ENCODE measurements around the gene TUBB3. TPM values are rescaled to one million over a fixed set of nuclear protein-coding genes. Genes with fewer than 3 reads are reported as not detected.

The TUBB3 gene
- total and polyA plus RNA-seq, 9 of the 15 experiments (the other 6 are each of a cell fraction or from before 2014, with no cell fraction given): 0.18 to 12.5 (median 5.0) TPM

GRCh38 chr16:89902980-89903379, 20.2 kb upstream of the TUBB3 start:
- H3K4me1 ChIP-seq (replicated peaks in 1 of 2; ENCODE audit: control insufficient read depth in 2 of 2, insufficient read depth in 2 of 2, low read length in 2 of 2): no peaks in the 10 kb centered on the region; a peak in 1 of 5 replicates
- no peak overlapping the region for H2AFZ ChIP-seq (ENCODE audit: low read depth, low read length)
- H3K9me3 ChIP-seq (replicated peaks; ENCODE audit: control insufficient read depth, insufficient read depth, low read depth, low read length): no peaks in the 10 kb centered on the region; the same call in 1 of the 2 replicates
- no peaks in the 10 kb centered on the region for H3K27me3 ChIP-seq (ENCODE audit: control insufficient read depth in 2 of 2, insufficient read depth in 2 of 2, low read length in 2 of 2)
- H3K79me2 ChIP-seq (ENCODE audit: control insufficient read depth, insufficient read depth, low read length): no peaks in the 10 kb centered on the region
- FAIRE-seq (no peak), ATAC-seq (no peak), DNase-seq (ENCODE audit: extremely low read depth in 1 of 4, low spot score in 3 of 4) (no peak)
- no peak overlapping the region for H3K27ac ChIP-seq (ENCODE audit: extremely low read depth, low read depth, low read length)
- H3K9ac ChIP-seq (ENCODE audit: insufficient read depth in 1 of 2, low read depth in 2 of 2, low read length in 2 of 2): peak overlapping the region in 1 of 2 experiments; percentile 35; a peak in 1 of 4 replicates
- ChIA-PET CTCF (ENCODE audit: low intra/inter-chr PET ratio) (no interaction called here), POLR2A (interaction anchor here (0.6 to 1.1 kb wide), 2 partner anchors 16 to 202 kb away, joined by 3 read pairs; partner anchors contain the start of gene MC1R)
- H3K36me3 ChIP-seq (ENCODE audit: control insufficient read depth, insufficient read depth, low read length): peaks cover 75% of the 10 kb centered on the region
- H3K4me2 ChIP-seq (ENCODE audit: insufficient read depth, low read length): no peak overlapping the region
- no peaks in the 10 kb centered on the region for H3K9me1 ChIP-seq (ENCODE audit: control insufficient read depth, insufficient read depth, low read length)
- no TSS peak for BruUV-seq (replicated peaks)
- TF ChIP-seq POLR2G (IDR thresholded peaks at IDR 0.05; ENCODE audit: low read depth, low read length) (peak; percentile 35; the same call in 1 of the 2 replicates), LCOR (CRISPR knock-in tag; IDR thresholded peaks at IDR 0.05) (no peak)
- H4K20me1 ChIP-seq (replicated peaks; ENCODE audit: control insufficient read depth, insufficient read depth, low read length): no peaks in the 10 kb centered on the region
- intact Hi-C loops (cut with micrococcal nuclease): no loop called here
- in situ Hi-C loops (cut with MboI): no loop called here
- no peak overlapping the region for H3K4me3 ChIP-seq
- WGBS (ENCODE audit: insufficient coverage, low coverage, missing lambda C conversion rate): 92% methylated on average over 10 of the region's 11 CpGs

GRCh38 chr16:89903908-89904515, 19.1 kb upstream of the TUBB3 start:
- H2AFZ ChIP-seq (ENCODE audit: low read depth, low read length): no peak overlapping the region
- no peak for FAIRE-seq
- POLR2A ChIA-PET: interaction anchor here (1.0 to 1.8 kb wide), 2 partner anchors 9 to 15 kb away, joined by 3 to 8 read pairs; partner anchors contain the start of gene MC1R
- no peak for DNase-seq (ENCODE audit: extremely low read depth in 1 of 4, low spot score in 3 of 4)
- CTCF ChIA-PET (ENCODE audit: low intra/inter-chr PET ratio): no interaction called here
- H3K36me3 ChIP-seq (ENCODE audit: control insufficient read depth, insufficient read depth, low read length): peaks cover 73% of the 10 kb centered on the region
- H3K4me2 ChIP-seq (ENCODE audit: insufficient read depth, low read length): no peak overlapping the region
- no TSS peak for BruUV-seq (replicated peaks)
- intact Hi-C loops (cut with micrococcal nuclease): no loop called here
- no peaks in the 10 kb centered on the region for H3K9me1 ChIP-seq (ENCODE audit: control insufficient read depth, insufficient read depth, low read length)
- no peaks in the 10 kb centered on the region; the same call in 1 of the 2 replicates for H3K9me3 ChIP-seq (replicated peaks; ENCODE audit: control insufficient read depth, insufficient read depth, low read depth, low read length)
- in situ Hi-C loops (cut with MboI): no loop called here
- no peaks in the 10 kb centered on the region for H3K27me3 ChIP-seq (ENCODE audit: control insufficient read depth in 2 of 2, insufficient read depth in 2 of 2, low read length in 2 of 2)
- H3K27ac ChIP-seq (ENCODE audit: extremely low read depth, low read depth, low read length): no peak overlapping the region
- no peaks in the 10 kb centered on the region for H4K20me1 ChIP-seq (replicated peaks; ENCODE audit: control insufficient read depth, insufficient read depth, low read length)
- H3K4me1 ChIP-seq (replicated peaks in 1 of 2; ENCODE audit: control insufficient read depth in 2 of 2, insufficient read depth in 2 of 2, low read length in 2 of 2): no peaks in the 10 kb centered on the region; a peak in 1 of 5 replicates
- ATAC-seq: no peak; the same call in 2 of the 3 replicates
- TF ChIP-seq NFRKB (IDR thresholded peaks at IDR 0.05; ENCODE audit: low read depth) (no peak), NR0B1 (IDR thresholded peaks at IDR 0.05; ENCODE audit: partially characterized antibody) (no peak), IRF2 (CRISPR knock-in tag; IDR thresholded peaks at IDR 0.05) (no peak), TAF9B (IDR thresholded peaks at IDR 0.05; ENCODE audit: partially characterized antibody) (no peak), RBM34 (IDR thresholded peaks at IDR 0.05; ENCODE audit: borderline replicate concordance, insufficient read depth, low read length) (no peak), PRPF4 (IDR thresholded peaks at IDR 0.05; ENCODE audit: insufficient read depth, low read depth, low read length, poor library complexity, severe bottlenecking) (no peak), POLR2AphosphoS2 (IDR thresholded peaks at IDR 0.05; ENCODE audit: low read length) (0 out of 2 replicates have a peak, but pooled peaks have one; percentile 41), ZBTB7A (IDR thresholded peaks at IDR 0.05; ENCODE audit: borderline replicate concordance, control insufficient read depth, low read depth, low read length) (no peak)
- H3K4me3 ChIP-seq: no peak overlapping the region
- no peaks in the 10 kb centered on the region for H3K79me2 ChIP-seq (ENCODE audit: control insufficient read depth, insufficient read depth, low read length)
- H3K9ac ChIP-seq (ENCODE audit: insufficient read depth in 1 of 2, low read depth in 2 of 2, low read length in 2 of 2): no peak overlapping the region
- 90% methylated on average over 19 of the region's 19 CpGs for WGBS (ENCODE audit: insufficient coverage, low coverage, missing lambda C conversion rate)

Data from K562 (cell line).